ENCODE results near the gene TRIM32.

Gene TRIM32

GRCh38 chr9:116705531-116705930 is 18.4 kb downstream of the TRIM32 start:
- DNase-seq (ENCODE audit: low read depth), result no peak

- DNase-seq (ENCODE audit: low read depth), result no peak
These were observed 19.5 kb downstream of the TRIM32 start for GRCh38 chr9:116706310-116707290.

GRCh38 chr9:116712781-116713180 is 25.7 kb downstream of the TRIM32 start:
- no peak for DNase-seq (ENCODE audit: low read depth)

- no peak for DNase-seq (ENCODE audit: low read depth)
These were observed 26.2 kb downstream of the TRIM32 start for GRCh38 chr9:116713271-116713670.

- no peak for DNase-seq (ENCODE audit: low read depth)
These were observed 28.6 kb downstream of the TRIM32 start for GRCh38 chr9:116715751-116716150.

GRCh38 chr9:116716438-116716837 is 29.3 kb downstream of the TRIM32 start:
- no peak for DNase-seq (ENCODE audit: low read depth)

- no peak for DNase-seq (ENCODE audit: low read depth)
These were observed 30.0 kb downstream of the TRIM32 start for GRCh38 chr9:116717150-116717549.

- no peak for DNase-seq (ENCODE audit: low read depth)
These were observed 31.0 kb downstream of the TRIM32 start for GRCh38 chr9:116718111-116718510.

- DNase-seq (ENCODE audit: low read depth), result no peak
These were observed 33.0 kb downstream of the TRIM32 start for GRCh38 chr9:116720111-116720510.

GRCh38 chr9:116721411-116721810 is 34.3 kb downstream of the TRIM32 start:
- no peak for DNase-seq (ENCODE audit: low read depth)

GRCh38 chr9:116721944-116722343 is 34.8 kb downstream of the TRIM32 start:
- DNase-seq (ENCODE audit: low read depth), result no peak

- no peak for DNase-seq (ENCODE audit: low read depth)
These were observed 37.0 kb downstream of the TRIM32 start for GRCh38 chr9:116724123-116724522.

GRCh38 chr9:116726602-116727001 is 39.5 kb downstream of the TRIM32 start:
- no peak for DNase-seq (ENCODE audit: low read depth)

GRCh38 chr9:116733010-116733641 is 46.0 kb downstream of the TRIM32 start:
- no peak for DNase-seq (ENCODE audit: low read depth)

GRCh38 chr9:116736399-116737151 is 49.5 kb downstream of the TRIM32 start:
- no peak for DNase-seq (ENCODE audit: low read depth)

- peak; percentile 1 for DNase-seq (ENCODE audit: low read depth)
These were observed 50.0 kb downstream of the TRIM32 start for GRCh38 chr9:116737152-116737546.

- no peak for DNase-seq (ENCODE audit: low read depth)
These were observed 54.1 kb downstream of the TRIM32 start for GRCh38 chr9:116741086-116741740.

GRCh38 chr9:116741742-116742141 is 54.6 kb downstream of the TRIM32 start:
- no peak for DNase-seq (ENCODE audit: low read depth)

- no peak for DNase-seq (ENCODE audit: low read depth)
These were observed 62.1 kb downstream of the TRIM32 start for GRCh38 chr9:116749176-116749575.

GRCh38 chr9:116749772-116750171 is 62.7 kb downstream of the TRIM32 start:
- DNase-seq (ENCODE audit: low read depth), result no peak

- no peak for DNase-seq (ENCODE audit: low read depth)
These were observed 63.4 kb downstream of the TRIM32 start for GRCh38 chr9:116750510-116750909.

Measured in stimulated activated CD4-positive, alpha-beta T cell treated with anti-CD3 and anti-CD28 coated beads, Interleukin-2, amount 100 ng/mL, for 4 hours (primary cell).